K562 (cell line): Measurements from ENCODE around the gene SUFU. TPM values are rescaled to one million over a fixed set of nuclear protein-coding genes. Genes with fewer than 3 reads are reported as not detected.

ENCODE experiments used
- ATF6 ChIP-seq: sonication (generic); formaldehyde crosslinking; IDR thresholded peaks from 2 replicates; pipeline ENCODE4 v1.4.0; 2020; ENCODE audit warnings: mild to moderate bottlenecking, missing genetic modification reagents
- ATF7 ChIP-seq: fragments of 450-650 bp; IDR thresholded peaks from 2 replicates; pipeline ENCODE4 v1.7.1; 2014; ENCODE audit warnings: mild to moderate bottlenecking, moderate library complexity
- IFI16 ChIP-seq: fragments of 250-450 bp; sonication (Bioruptor Pico); IDR thresholded peaks from 2 replicates; pipeline ENCODE4 v2.1.2; 2022; ENCODE audit warnings: mild to moderate bottlenecking, inconsistent platforms
- KDM1A ChIP-seq, 2 experiments: fragments of 450-650 bp; IDR thresholded peaks; 2 replicates each; pipeline ENCODE4 v1.6.1; 2016; ENCODE audit warnings: mild to moderate bottlenecking in 2 of 2
- MNT ChIP-seq, 2 experiments: fragments of 450-650 bp; conservative IDR thresholded peaks; 2 replicates each; pipeline ENCODE4 v1.6.1; 2017; ENCODE audit warnings: mild to moderate bottlenecking in 2 of 2, moderate library complexity in 2 of 2
- RBM15 ChIP-seq: fragments of 200-400 bp; formaldehyde crosslinking; IDR thresholded peaks from 2 replicates; pipeline ENCODE4 v1.6.1; 2018; ENCODE audit warnings: mild to moderate bottlenecking, low read length, moderate library complexity; ENCODE audit not compliant: insufficient read depth
- RFX1 ChIP-seq: fragments of 450-650 bp; IDR thresholded peaks from 2 replicates; pipeline ENCODE4 v1.6.1; 2016; ENCODE audit warnings: mild to moderate bottlenecking, moderate library complexity
- SMARCA4 ChIP-seq: fragments of 450-650 bp; IDR thresholded peaks from 2 replicates; pipeline ENCODE4 v1.6.1; 2016
- SMARCC2 ChIP-seq: fragments of 450-650 bp; IDR thresholded peaks from 2 replicates; pipeline ENCODE4 v1.6.1; 2017; ENCODE audit warnings: antibody characterized with exemption, moderate library complexity, mild to moderate bottlenecking, low read depth
- TCF3 ChIP-seq: sonication (generic); formaldehyde crosslinking; IDR thresholded peaks from 2 replicates; pipeline ENCODE4 v1.4.0; 2020; ENCODE audit warnings: mild to moderate bottlenecking, missing genetic modification reagents
- U2AF2 ChIP-seq: fragments of 200-400 bp; formaldehyde crosslinking; optimal IDR thresholded peaks from 2 replicates; pipeline ENCODE3; 2017; ENCODE audit warnings: low read depth, mild to moderate bottlenecking, low read length
- ZNF121 ChIP-seq: sonication (generic); formaldehyde crosslinking; conservative IDR thresholded peaks from 2 replicates; pipeline ENCODE4 v1.8.0; 2022; ENCODE audit warnings: missing genetic modification reagents
- ZNF239 ChIP-seq: fragments of 250-450 bp; sonication (Bioruptor Pico); IDR thresholded peaks from 2 replicates; pipeline ENCODE4 v1.4.0; 2020; ENCODE audit warnings: mild to moderate bottlenecking
- polyA plus RNA-seq, 8 experiments: library from polyadenylated mRNA; depleted of rRNA in 4 of 8; stranded (reverse) in 5 of 8; unstranded in 3 of 8; fragments of >200 nt; fragmentation: Nextera tagmentation in 2 of 8; fragmentation: Illumina TruSeq in 1 of 8; extraction: Ambion mirVana in 2 of 8; extraction: Trizol in 1 of 8; gene quantifications; 2 replicates each; pipeline versions ENCODE4 v1.2.1 to v1.2.3, GENCODE V29; 2011 to 2014; ENCODE audit warnings: inconsistent platforms in 1 of 8, missing spikeins in 1 of 8
- total RNA-seq, 7 experiments: library from RNA; depleted of rRNA in 6 of 7; stranded (reverse); fragments of >200 nt in 6 of 7; fragmentation: Illumina TruSeq in 2 of 7; extraction: Trizol in 2 of 7; gene quantifications; 2 replicates each; pipeline versions ENCODE4 v1.2.1 to v1.2.3, GENCODE V29; 2011 to 2021; ENCODE audit warnings: low replicate concordance in 1 of 7
- TF ChIP-seq, protein P1 (sequence below): fragments of 250-450 bp; sonication (Bioruptor Pico); IDR thresholded peaks from 2 replicates; pipeline ENCODE4 v1.4.0; 2020; ENCODE audit warnings: mild to moderate bottlenecking, moderate library complexity, borderline replicate concordance
- TF ChIP-seq, protein P2 (sequence below): fragments of 250-450 bp; sonication (Bioruptor Pico); IDR thresholded peaks from 2 replicates; pipeline ENCODE4 v1.9.0; 2021; ENCODE audit warnings: mild to moderate bottlenecking, inconsistent platforms
- TF ChIP-seq, protein P3 (sequence below), 2 experiments: IDR thresholded peaks; 2 replicates each; pipeline ENCODE4 v1.6.1; 2012; ENCODE audit warnings: improper control_type of control experiment in 2 of 2, low read depth in 2 of 2, low read length in 2 of 2, borderline replicate concordance in 1 of 2

Gene SUFU
- total and polyA plus RNA-seq, 9 of the 15 experiments (the other 6 are each of a cell fraction or from before 2014, with no cell fraction given): 0.59 to 6.3 (median 0.82) TPM

GRCh38 chr10:102673819-102674511 is 170.2 kb downstream of the SUFU start (continued):
- peak; percentile 21; the same call in 1 of the 2 replicates for TF ChIP-seq ATF7
- TF ChIP-seq IFI16 (CRISPR knock-in tag): no peak
- TF ChIP-seq KDM1A (IDR thresholded peaks at IDR 0.05): 0 out of 4 replicates have a peak, but pooled peaks of 1 of the 2 experiments have one; percentile 18
- TF ChIP-seq ZNF121 (CRISPR knock-in tag): no peak
- no peak for TF ChIP-seq ATF6 (CRISPR knock-in tag)
- peak; percentile 70 for TF ChIP-seq TCF3 (CRISPR knock-in tag)
- TF ChIP-seq, protein P1, sequence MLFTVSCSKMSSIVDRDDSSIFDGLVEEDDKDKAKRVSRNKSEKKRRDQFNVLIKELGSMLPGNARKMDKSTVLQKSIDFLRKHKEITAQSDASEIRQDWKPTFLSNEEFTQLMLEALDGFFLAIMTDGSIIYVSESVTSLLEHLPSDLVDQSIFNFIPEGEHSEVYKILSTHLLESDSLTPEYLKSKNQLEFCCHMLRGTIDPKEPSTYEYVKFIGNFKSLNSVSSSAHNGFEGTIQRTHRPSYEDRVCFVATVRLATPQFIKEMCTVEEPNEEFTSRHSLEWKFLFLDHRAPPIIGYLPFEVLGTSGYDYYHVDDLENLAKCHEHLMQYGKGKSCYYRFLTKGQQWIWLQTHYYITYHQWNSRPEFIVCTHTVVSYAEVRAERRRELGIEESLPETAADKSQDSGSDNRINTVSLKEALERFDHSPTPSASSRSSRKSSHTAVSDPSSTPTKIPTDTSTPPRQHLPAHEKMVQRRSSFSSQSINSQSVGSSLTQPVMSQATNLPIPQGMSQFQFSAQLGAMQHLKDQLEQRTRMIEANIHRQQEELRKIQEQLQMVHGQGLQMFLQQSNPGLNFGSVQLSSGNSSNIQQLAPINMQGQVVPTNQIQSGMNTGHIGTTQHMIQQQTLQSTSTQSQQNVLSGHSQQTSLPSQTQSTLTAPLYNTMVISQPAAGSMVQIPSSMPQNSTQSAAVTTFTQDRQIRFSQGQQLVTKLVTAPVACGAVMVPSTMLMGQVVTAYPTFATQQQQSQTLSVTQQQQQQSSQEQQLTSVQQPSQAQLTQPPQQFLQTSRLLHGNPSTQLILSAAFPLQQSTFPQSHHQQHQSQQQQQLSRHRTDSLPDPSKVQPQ (CRISPR knock-in tag): no peak
- TF ChIP-seq, protein P2, sequence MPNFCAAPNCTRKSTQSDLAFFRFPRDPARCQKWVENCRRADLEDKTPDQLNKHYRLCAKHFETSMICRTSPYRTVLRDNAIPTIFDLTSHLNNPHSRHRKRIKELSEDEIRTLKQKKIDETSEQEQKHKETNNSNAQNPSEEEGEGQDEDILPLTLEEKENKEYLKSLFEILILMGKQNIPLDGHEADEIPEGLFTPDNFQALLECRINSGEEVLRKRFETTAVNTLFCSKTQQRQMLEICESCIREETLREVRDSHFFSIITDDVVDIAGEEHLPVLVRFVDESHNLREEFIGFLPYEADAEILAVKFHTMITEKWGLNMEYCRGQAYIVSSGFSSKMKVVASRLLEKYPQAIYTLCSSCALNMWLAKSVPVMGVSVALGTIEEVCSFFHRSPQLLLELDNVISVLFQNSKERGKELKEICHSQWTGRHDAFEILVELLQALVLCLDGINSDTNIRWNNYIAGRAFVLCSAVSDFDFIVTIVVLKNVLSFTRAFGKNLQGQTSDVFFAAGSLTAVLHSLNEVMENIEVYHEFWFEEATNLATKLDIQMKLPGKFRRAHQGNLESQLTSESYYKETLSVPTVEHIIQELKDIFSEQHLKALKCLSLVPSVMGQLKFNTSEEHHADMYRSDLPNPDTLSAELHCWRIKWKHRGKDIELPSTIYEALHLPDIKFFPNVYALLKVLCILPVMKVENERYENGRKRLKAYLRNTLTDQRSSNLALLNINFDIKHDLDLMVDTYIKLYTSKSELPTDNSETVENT (CRISPR knock-in tag): no peak
- TF ChIP-seq RFX1: peak; percentile 97
- no peak for TF ChIP-seq RBM15
- TF ChIP-seq, protein P3, sequence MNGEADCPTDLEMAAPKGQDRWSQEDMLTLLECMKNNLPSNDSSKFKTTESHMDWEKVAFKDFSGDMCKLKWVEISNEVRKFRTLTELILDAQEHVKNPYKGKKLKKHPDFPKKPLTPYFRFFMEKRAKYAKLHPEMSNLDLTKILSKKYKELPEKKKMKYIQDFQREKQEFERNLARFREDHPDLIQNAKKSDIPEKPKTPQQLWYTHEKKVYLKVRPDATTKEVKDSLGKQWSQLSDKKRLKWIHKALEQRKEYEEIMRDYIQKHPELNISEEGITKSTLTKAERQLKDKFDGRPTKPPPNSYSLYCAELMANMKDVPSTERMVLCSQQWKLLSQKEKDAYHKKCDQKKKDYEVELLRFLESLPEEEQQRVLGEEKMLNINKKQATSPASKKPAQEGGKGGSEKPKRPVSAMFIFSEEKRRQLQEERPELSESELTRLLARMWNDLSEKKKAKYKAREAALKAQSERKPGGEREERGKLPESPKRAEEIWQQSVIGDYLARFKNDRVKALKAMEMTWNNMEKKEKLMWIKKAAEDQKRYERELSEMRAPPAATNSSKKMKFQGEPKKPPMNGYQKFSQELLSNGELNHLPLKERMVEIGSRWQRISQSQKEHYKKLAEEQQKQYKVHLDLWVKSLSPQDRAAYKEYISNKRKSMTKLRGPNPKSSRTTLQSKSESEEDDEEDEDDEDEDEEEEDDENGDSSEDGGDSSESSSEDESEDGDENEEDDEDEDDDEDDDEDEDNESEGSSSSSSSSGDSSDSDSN (IDR thresholded peaks at IDR 0.05; ENCODE audit: borderline replicate concordance in 1 of 2, low read depth in 2 of 2, low read length in 2 of 2): no peak
- TF ChIP-seq ZNF239 (CRISPR knock-in tag): no peak
- TF ChIP-seq U2AF2: no peak
- no peak for TF ChIP-seq SMARCC2
- TF ChIP-seq SMARCA4: 0 out of 2 replicates have a peak, but pooled peaks have one; percentile 24
- TF ChIP-seq MNT (conservative IDR thresholded peaks at IDR 0.05): peak in 1 of 2 experiments; percentile 32; a peak in 1 of 4 replicates
